ENCODE results near the gene PACSIN2. TPM values are rescaled to one million over a fixed set of nuclear protein-coding genes. Genes with fewer than 3 reads are reported as not detected.

The PACSIN2 gene
- total and polyA plus RNA-seq, 2 experiments from 2014 or later = 23.5 to 57.3 TPM

GRCh38 chr22:42985531-42985905 lies 29.4 kb downstream of the PACSIN2 start:
- no peaks in the 10 kb centered on the region for H3K27me3 Mint-ChIP-seq (ENCODE audit: insufficient read depth, low read depth, poor library complexity)
- Histone ChIP-seq H3K79me2 (replicated peaks; ENCODE audit: insufficient read depth) (peaks cover 80% of the 10 kb centered on the region), H3K4me2 (no peak overlapping the region; the same call in 1 of the 2 replicates), H3F3A (replicated peaks; ENCODE audit: low read depth) (peaks cover 10% of the 10 kb centered on the region; the same call in 1 of the 2 replicates), H3K4me3 (no peak overlapping the region), H3K27me3 (ENCODE audit: insufficient read depth) (no peaks in the 10 kb centered on the region), H3K27ac (ENCODE audit: low read depth) (0 out of 2 replicates have a peak overlapping the region, but pooled peaks have one; percentile 40), H4K20me1 (replicated peaks; ENCODE audit: insufficient read depth) (peaks cover 25% of the 10 kb centered on the region), H3K4me1 (ENCODE audit: insufficient read depth) (peaks cover 30% of the 10 kb centered on the region), H2AFZ (no peak overlapping the region), H3K9me2 (ENCODE audit: insufficient read depth) (no peaks in the 10 kb centered on the region), H3K36me3 (ENCODE audit: insufficient read depth) (no peaks in the 10 kb centered on the region)
- ATAC-seq = no peak
- peaks cover 17% of the 10 kb centered on the region for H3K36me3 Mint-ChIP-seq (ENCODE audit: low read depth)
- TF ChIP-seq POLR2AphosphoS5 (IDR thresholded peaks at IDR 0.05; ENCODE audit: low read depth) (no peak), CREB1 (CRISPR knock-in tag; IDR thresholded peaks at IDR 0.05; ENCODE audit: low read depth) (no peak), EZH2 (IDR thresholded peaks at IDR 0.05; ENCODE audit: low read depth, unreplicated experiment) (no peak), STAT1 (IDR thresholded peaks at IDR 0.05; ENCODE audit: unreplicated experiment) (no peak), NANOG (IDR thresholded peaks at IDR 0.05; ENCODE audit: borderline replicate concordance) (no peak), EZH2phosphoT487 (IDR thresholded peaks at IDR 0.05; ENCODE audit: unreplicated experiment) (no peak), REST (IDR thresholded peaks at IDR 0.05; ENCODE audit: unreplicated experiment) (no peak), JUNB (IDR thresholded peaks at IDR 0.05; ENCODE audit: unreplicated experiment) (no peak), ZNF331 (CRISPR knock-in tag; IDR thresholded peaks at IDR 0.05; ENCODE audit: low read depth) (no peak)
- no peak overlapping the region for H3K4me3 Mint-ChIP-seq
- peaks cover 33% of the 10 kb centered on the region for H3K4me1 Mint-ChIP-seq
- H3K27ac Mint-ChIP-seq = peak overlapping the region; percentile 22; the same call in 1 of the 2 replicates
- peaks cover 15% of the 10 kb centered on the region; the same call in 2 of the 3 replicates for H3K9me3 Mint-ChIP-seq
- no peak for DNase-seq (ENCODE audit: low spot score)

GRCh38 chr22:42984814-42985530 lies 30.0 kb downstream of the PACSIN2 start:
- peaks cover 29% of the 10 kb centered on the region for H3K4me1 Mint-ChIP-seq
- no peak overlapping the region for H2AFZ ChIP-seq
- no peaks in the 10 kb centered on the region for H3K9me2 ChIP-seq (ENCODE audit: insufficient read depth)
- peaks cover 19% of the 10 kb centered on the region for H3K36me3 Mint-ChIP-seq (ENCODE audit: low read depth)
- H3K4me2 ChIP-seq = peak overlapping the region; percentile 41
- H3K9me3 Mint-ChIP-seq = peaks cover 17% of the 10 kb centered on the region; the same call in 2 of the 3 replicates
- DNase-seq (ENCODE audit: low spot score) = no peak
- H3K4me3 Mint-ChIP-seq = no peak overlapping the region
- peaks cover 26% of the 10 kb centered on the region for H3K4me1 ChIP-seq (ENCODE audit: insufficient read depth)
- H3K4me3 ChIP-seq = no peak overlapping the region
- H3K27me3 ChIP-seq (ENCODE audit: insufficient read depth) = no peaks in the 10 kb centered on the region
- no peaks in the 10 kb centered on the region for H3K27me3 Mint-ChIP-seq (ENCODE audit: insufficient read depth, low read depth, poor library complexity)
- H3F3A ChIP-seq (replicated peaks; ENCODE audit: low read depth) = 0 out of 2 replicates have a peak, but pooled peaks cover 5% of the 10 kb centered on the region
- peaks cover 20% of the 10 kb centered on the region for H4K20me1 ChIP-seq (replicated peaks; ENCODE audit: insufficient read depth)
- peak; percentile 44; the same call in 2 of the 3 replicates for ATAC-seq
- no peaks in the 10 kb centered on the region for H3K36me3 ChIP-seq (ENCODE audit: insufficient read depth)
- H3K27ac Mint-ChIP-seq = peak overlapping the region; percentile 22; the same call in 1 of the 2 replicates
- H3K79me2 ChIP-seq (replicated peaks; ENCODE audit: insufficient read depth) = peaks cover 77% of the 10 kb centered on the region
- peak overlapping the region; percentile 40 for H3K27ac ChIP-seq (ENCODE audit: low read depth)
- no peak for TF ChIP-seq POLR2AphosphoS5 (IDR thresholded peaks at IDR 0.05; ENCODE audit: low read depth)
- TF ChIP-seq STAT1 (IDR thresholded peaks at IDR 0.05; ENCODE audit: unreplicated experiment) = no peak
- TF ChIP-seq ETS1 (IDR thresholded peaks at IDR 0.05) = no peak
- TF ChIP-seq ZNF331 (CRISPR knock-in tag; IDR thresholded peaks at IDR 0.05; ENCODE audit: low read depth) = no peak
- TF ChIP-seq JUNB (IDR thresholded peaks at IDR 0.05; ENCODE audit: unreplicated experiment) = no peak
- TF ChIP-seq REST (IDR thresholded peaks at IDR 0.05; ENCODE audit: unreplicated experiment) = no peak
- no peak for TF ChIP-seq ZNF114 (CRISPR knock-in tag; IDR thresholded peaks at IDR 0.05)

All from GM23338 (cell line).